CD8-positive, alpha-beta memory T cell (primary cell): ENCODE data around the gene FLG. TPM values are rescaled to one million over a fixed set of nuclear protein-coding genes. Genes with fewer than 3 reads are reported as not detected.
"Not testable (repeated sequence)": the region's sequence is repeated elsewhere in the genome, so short reads cannot be mapped to it uniquely, and the experiment has no call there.

Source experiments
- CTCF ChIA-PET: fragments of 350-600 bp; sonication (Branson Sonifier 250); formaldehyde crosslinking; loops from one replicate; lab custom pipeline; 2021; ENCODE audit warnings: antibody characterized with exemption; lab: Charles Lee
- POLR2A ChIA-PET: fragments of 350-600 bp; sonication (Branson Sonifier 250); formaldehyde crosslinking; loops from one replicate; lab custom pipeline; 2021; ENCODE audit warnings: antibody characterized with exemption; lab: Charles Lee
- DNase-seq, 5 donors: peaks; one replicate each; pipeline versions ENCODE4 v3.0.0 to v3.0.0-alpha.2; 2020 to 2022; ENCODE audit warnings: mixed read lengths in 1 of 5
- H3K27ac ChIP-seq: one replicate; pipeline ENCODE4 v1.7.0; 2013; ENCODE audit warnings: low read depth, mild to moderate bottlenecking, low read length, moderate library complexity
- H3K27me3 ChIP-seq: 2 replicates; pipeline ENCODE4 v1.7.0; 2013; ENCODE audit warnings: low read length, mild to moderate bottlenecking; ENCODE audit not compliant: insufficient read depth, poor library complexity, severe bottlenecking
- H3K36me3 ChIP-seq: 2 replicates; pipeline ENCODE4 v1.7.0; 2013; ENCODE audit warnings: mild to moderate bottlenecking, low read length, moderate library complexity; ENCODE audit not compliant: insufficient read depth
- H3K4me1 ChIP-seq: 2 replicates; pipeline ENCODE4 v1.7.0; 2013; ENCODE audit warnings: mild to moderate bottlenecking, low read length, moderate library complexity; ENCODE audit not compliant: insufficient read depth
- H3K4me3 ChIP-seq: 2 replicates; pipeline ENCODE4 v1.7.0; 2013; ENCODE audit warnings: mild to moderate bottlenecking, low read length
- H3K9me3 ChIP-seq: 2 replicates; pipeline ENCODE4 v1.7.0; 2013; ENCODE audit warnings: mild to moderate bottlenecking, low read length
- H3K27ac Mint-ChIP-seq, 8 donors: one replicate each; pipeline ENCODE4 v1.8.0; 2020 to 2021; ENCODE audit warnings: mixed read lengths in 8 of 8, mild to moderate bottlenecking in 6 of 8, inconsistent platforms in 3 of 8, moderate library complexity in 3 of 8
- H3K27me3 Mint-ChIP-seq, 2 donors: one replicate each; pipeline ENCODE4 v1.8.0; 2020 to 2021; ENCODE audit warnings: mixed read lengths in 2 of 2, mild to moderate bottlenecking in 1 of 2, moderate library complexity in 1 of 2
- H3K36me3 Mint-ChIP-seq, 3 donors: one replicate each; pipeline ENCODE4 v1.8.0; 2020 to 2021; ENCODE audit warnings: mixed read lengths in 3 of 3, inconsistent platforms in 1 of 3, mild to moderate bottlenecking in 1 of 3
- H3K4me1 Mint-ChIP-seq, 3 donors: one replicate each; pipeline ENCODE4 v1.8.0; 2020 to 2021; ENCODE audit warnings: mixed read lengths in 3 of 3, inconsistent platforms in 1 of 3, mild to moderate bottlenecking in 1 of 3
- H3K4me3 Mint-ChIP-seq, 7 donors: one replicate each; pipeline ENCODE4 v1.8.0; 2020 to 2021; ENCODE audit warnings: mixed read lengths in 7 of 7, mild to moderate bottlenecking in 6 of 7, moderate library complexity in 4 of 7, inconsistent platforms in 2 of 7
- H3K9me3 Mint-ChIP-seq, 5 donors: one replicate each; pipeline ENCODE4 v1.8.0; 2020 to 2022; ENCODE audit warnings: mixed read lengths in 5 of 5, mild to moderate bottlenecking in 3 of 5, moderate library complexity in 2 of 5, inconsistent platforms in 1 of 5
- polyA plus RNA-seq: library from polyadenylated mRNA; unstranded; fragments of 300-500 nt; fragmentation: Illumina TruSeq; gene quantifications from one replicate; pipeline ENCODE4 v1.2.3, GENCODE V29; 2021
- total RNA-seq, 2 experiments: library from RNA; stranded (reverse); gene quantifications; one replicate each; pipeline ENCODE4 v1.2.3, GENCODE V29; 2021

Gene FLG
- total and polyA plus RNA-seq, 3 experiments from 2014 or later: not detected

GRCh38 chr1:152347116-152347728, 22.2 kb upstream of the FLG start:
- H3K27me3 ChIP-seq: no peaks in the 10 kb centered on the region
- H3K4me1 ChIP-seq: no peaks in the 10 kb centered on the region
- peak in 4 of 5 donors; percentile 16 to 54 (median 32) for DNase-seq
- H3K36me3 ChIP-seq: no peaks in the 10 kb centered on the region
- Mint-ChIP-seq H3K9me3 (no peaks in the 10 kb centered on the region), H3K36me3 (no peaks in the 10 kb centered on the region), H3K4me1 (no peaks in the 10 kb centered on the region), H3K27ac (no peak overlapping the region), H3K4me3 (no peak overlapping the region), H3K27me3 (peaks cover 3 to 17% of the 10 kb centered on the region in 2 donors)
- no peak overlapping the region for H3K27ac ChIP-seq
- CTCF ChIA-PET: interaction anchor here (0.6 to 2.3 kb wide), 10 partner anchors 10 to 158 kb away, joined by 3 to 15 read pairs (median 4); no protein-coding TSS in a partner anchor
- POLR2A ChIA-PET: no interaction called here
- no peak overlapping the region for H3K4me3 ChIP-seq
- no peaks in the 10 kb centered on the region for H3K9me3 ChIP-seq

- CTCF ChIA-PET: no interaction called here
- peaks cover under 1 to 29% of the 10 kb centered on the region in 2 donors for H3K27me3 Mint-ChIP-seq
- H3K36me3 Mint-ChIP-seq: no peaks in the 10 kb centered on the region
These were observed 19.4 kb upstream of the FLG start for GRCh38 chr1:152344438-152344837.

GRCh38 chr1:152343006-152343405, 18.0 kb upstream of the FLG start:
- no peaks in the 10 kb centered on the region for H3K27me3 ChIP-seq
- Mint-ChIP-seq H3K4me1 (no peaks in the 10 kb centered on the region), H3K27ac (no peak overlapping the region), H3K9me3 (no peaks in the 10 kb centered on the region), H3K27me3 (peaks cover 1 to 35% of the 10 kb centered on the region in 2 donors), H3K4me3 (no peak overlapping the region), H3K36me3 (no peaks in the 10 kb centered on the region)
- POLR2A ChIA-PET: no interaction called here
- H3K9me3 ChIP-seq: no peaks in the 10 kb centered on the region
- CTCF ChIA-PET: no interaction called here
- no peak overlapping the region for H3K27ac ChIP-seq
- H3K4me3 ChIP-seq: no peak overlapping the region
- no peaks in the 10 kb centered on the region for H3K4me1 ChIP-seq
- no peak for DNase-seq
- H3K36me3 ChIP-seq: no peaks in the 10 kb centered on the region

More at GRCh38 chr1:152344438-152344837, 19.4 kb upstream of the FLG start:
- H3K4me1 ChIP-seq: no peaks in the 10 kb centered on the region
- no peaks in the 10 kb centered on the region for H3K27me3 ChIP-seq
- POLR2A ChIA-PET: no interaction called here
- Mint-ChIP-seq H3K4me3 (no peak overlapping the region), H3K9me3 (no peaks in the 10 kb centered on the region), H3K4me1 (no peaks in the 10 kb centered on the region), H3K27ac (no peak overlapping the region)
- no peaks in the 10 kb centered on the region for H3K36me3 ChIP-seq
- no peaks in the 10 kb centered on the region for H3K9me3 ChIP-seq
- no peak overlapping the region for H3K27ac ChIP-seq
- DNase-seq: no peak
- H3K4me3 ChIP-seq: no peak overlapping the region

GRCh38 chr1:152335399-152335798, 10.4 kb upstream of the FLG start:
- Mint-ChIP-seq H3K27me3 (peaks cover 5 to 30% of the 10 kb centered on the region in 2 donors), H3K4me1 (no peaks in the 10 kb centered on the region), H3K9me3 (no peaks in the 10 kb centered on the region), H3K36me3 (no peaks in the 10 kb centered on the region), H3K4me3 (no peak overlapping the region), H3K27ac (no peak overlapping the region)
- POLR2A ChIA-PET: no interaction called here
- CTCF ChIA-PET: interaction anchor here (1.0 kb wide), 1 partner anchor 12 kb away, joined by 3 read pairs; no protein-coding TSS in a partner anchor
- Histone ChIP-seq H3K4me1 (no peaks in the 10 kb centered on the region), H3K4me3 (no peak overlapping the region), H3K27ac (no peak overlapping the region), H3K36me3 (no peaks in the 10 kb centered on the region), H3K27me3 (no peaks in the 10 kb centered on the region), H3K9me3 (no peaks in the 10 kb centered on the region)
- DNase-seq: no peak

GRCh38 chr1:152328801-152329391, 3.9 kb upstream of the FLG start:
- DNase-seq: no peak
- H3K4me1 Mint-ChIP-seq: no peaks in the 10 kb centered on the region
- H3K27me3 ChIP-seq: no peaks in the 10 kb centered on the region
- H3K4me3 Mint-ChIP-seq: no peak overlapping the region
- H3K9me3 Mint-ChIP-seq: no peaks in the 10 kb centered on the region
- no peak overlapping the region for H3K4me3 ChIP-seq
- no peaks in the 10 kb centered on the region for H3K9me3 ChIP-seq
- no peak overlapping the region for H3K27ac ChIP-seq
- H3K36me3 Mint-ChIP-seq: no peaks in the 10 kb centered on the region
- H3K4me1 ChIP-seq: no peaks in the 10 kb centered on the region
- H3K27me3 Mint-ChIP-seq: peaks cover 6 to 7% of the 10 kb centered on the region in 2 donors
- no peaks in the 10 kb centered on the region for H3K36me3 ChIP-seq
- CTCF ChIA-PET: no interaction called here
- H3K27ac Mint-ChIP-seq: no peak overlapping the region
- POLR2A ChIA-PET: no interaction called here

- H3K9me3 ChIP-seq: no peaks in the 10 kb centered on the region
- no peaks in the 10 kb centered on the region for H3K36me3 ChIP-seq
- H3K4me1 ChIP-seq: no peaks in the 10 kb centered on the region
- no peak for DNase-seq
- Mint-ChIP-seq H3K4me1 (no peaks in the 10 kb centered on the region), H3K36me3 (peaks cover 0 to 4% (median 3%) of the 10 kb centered on the region in 3 donors), H3K4me3 (no peak overlapping the region), H3K27ac (no peak overlapping the region), H3K9me3 (peaks cover 0 to 4% (median 0%) of the 10 kb centered on the region in 5 donors), H3K27me3 (peaks cover 11% of the 10 kb centered on the region in 2 donors)
- ChIA-PET CTCF (no interaction called here), POLR2A (no interaction called here)
- peaks cover 3% of the 10 kb centered on the region for H3K27me3 ChIP-seq
- no peak overlapping the region for H3K27ac ChIP-seq
- no peak overlapping the region for H3K4me3 ChIP-seq
These were observed 11.1 kb downstream of the FLG start for GRCh38 chr1:152313970-152314369.

- Mint-ChIP-seq H3K27me3 (peaks cover 11% of the 10 kb centered on the region in 2 donors), H3K9me3 (peaks cover 0 to 4% (median 0%) of the 10 kb centered on the region in 5 donors), H3K4me1 (no peaks in the 10 kb centered on the region), H3K4me3 (no peak overlapping the region), H3K27ac (no peak overlapping the region), H3K36me3 (peaks cover 0 to 4% (median 3%) of the 10 kb centered on the region in 3 donors)
- no peak overlapping the region for H3K27ac ChIP-seq
- H3K4me3 ChIP-seq: no peak overlapping the region
- no peaks in the 10 kb centered on the region for H3K36me3 ChIP-seq
- no peaks in the 10 kb centered on the region for H3K4me1 ChIP-seq
- H3K9me3 ChIP-seq: no peaks in the 10 kb centered on the region
- H3K27me3 ChIP-seq: peaks cover 3% of the 10 kb centered on the region
- ChIA-PET POLR2A (no interaction called here), CTCF (no interaction called here)
- DNase-seq: peak in 1 of 5 donors; percentile 33
These were observed 11.7 kb downstream of the FLG start for GRCh38 chr1:152313319-152313801.

GRCh38 chr1:152312169-152312568, 12.9 kb downstream of the FLG start:
- CTCF ChIA-PET: not testable (repeated sequence)

More at GRCh38 chr1:152312169-152312568, 12.9 kb downstream of the FLG start:
- H3K9me3 ChIP-seq, POLR2A ChIA-PET, H3K4me1 Mint-ChIP-seq, H3K4me3 ChIP-seq, H3K9me3 Mint-ChIP-seq, DNase-seq, H3K27ac ChIP-seq, H3K27ac Mint-ChIP-seq, H3K4me3 Mint-ChIP-seq, H3K4me1 ChIP-seq, H3K36me3 Mint-ChIP-seq, H3K27me3 ChIP-seq, H3K36me3 ChIP-seq: not testable (repeated sequence)
- peaks cover 11% of the 10 kb centered on the region in 2 donors for H3K27me3 Mint-ChIP-seq
